ENCODE measurements around the gene AP3S2. TPM values are rescaled to one million over a fixed set of nuclear protein-coding genes. Genes with fewer than 3 reads are reported as not detected.

Gene AP3S2
- total and polyA plus RNA-seq, 2 of the 13 experiments (the other 11 are each of a cell fraction or from before 2014, with no cell fraction given): 17.6 to 44.4 TPM

DNA sequence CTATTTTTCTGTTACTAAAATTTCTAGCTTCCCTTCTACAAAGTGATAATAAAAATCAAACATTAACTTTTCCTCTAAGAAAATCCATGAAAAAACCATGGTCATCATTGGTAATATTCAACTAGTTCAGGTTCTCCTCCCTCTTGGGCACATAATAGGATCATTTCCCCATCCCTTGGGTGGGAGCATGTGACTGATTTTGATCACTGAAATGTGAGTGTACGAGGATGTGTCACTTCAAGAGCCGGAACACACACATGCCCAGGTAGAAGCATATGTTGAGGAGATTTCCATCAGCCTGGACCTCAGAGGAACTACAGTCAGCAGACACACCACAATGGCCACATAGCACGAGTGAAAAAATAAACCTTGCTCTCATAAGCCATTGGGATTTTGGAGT is 36.1 kb downstream of the AP3S2 start (continued):
- TF ChIP-seq HNF4G (IDR thresholded peaks at IDR 0.05; ENCODE audit: borderline replicate concordance, low read depth, low read length): 0 out of 2 replicates have a peak, but pooled peaks have one; percentile 7
- no peak for TF ChIP-seq HNF4G (CRISPR knock-in tag; IDR thresholded peaks at IDR 0.05; ENCODE audit: borderline replicate concordance, low read depth)
- no peak for TF ChIP-seq TOPORS (CRISPR knock-in tag; IDR thresholded peaks at IDR 0.05)
- no peak for TF ChIP-seq RFX1 (IDR thresholded peaks at IDR 0.05)
- no peak for TF ChIP-seq ZSCAN21 (CRISPR knock-in tag; IDR thresholded peaks at IDR 0.05; ENCODE audit: borderline replicate concordance)
- TF ChIP-seq, protein P1, sequence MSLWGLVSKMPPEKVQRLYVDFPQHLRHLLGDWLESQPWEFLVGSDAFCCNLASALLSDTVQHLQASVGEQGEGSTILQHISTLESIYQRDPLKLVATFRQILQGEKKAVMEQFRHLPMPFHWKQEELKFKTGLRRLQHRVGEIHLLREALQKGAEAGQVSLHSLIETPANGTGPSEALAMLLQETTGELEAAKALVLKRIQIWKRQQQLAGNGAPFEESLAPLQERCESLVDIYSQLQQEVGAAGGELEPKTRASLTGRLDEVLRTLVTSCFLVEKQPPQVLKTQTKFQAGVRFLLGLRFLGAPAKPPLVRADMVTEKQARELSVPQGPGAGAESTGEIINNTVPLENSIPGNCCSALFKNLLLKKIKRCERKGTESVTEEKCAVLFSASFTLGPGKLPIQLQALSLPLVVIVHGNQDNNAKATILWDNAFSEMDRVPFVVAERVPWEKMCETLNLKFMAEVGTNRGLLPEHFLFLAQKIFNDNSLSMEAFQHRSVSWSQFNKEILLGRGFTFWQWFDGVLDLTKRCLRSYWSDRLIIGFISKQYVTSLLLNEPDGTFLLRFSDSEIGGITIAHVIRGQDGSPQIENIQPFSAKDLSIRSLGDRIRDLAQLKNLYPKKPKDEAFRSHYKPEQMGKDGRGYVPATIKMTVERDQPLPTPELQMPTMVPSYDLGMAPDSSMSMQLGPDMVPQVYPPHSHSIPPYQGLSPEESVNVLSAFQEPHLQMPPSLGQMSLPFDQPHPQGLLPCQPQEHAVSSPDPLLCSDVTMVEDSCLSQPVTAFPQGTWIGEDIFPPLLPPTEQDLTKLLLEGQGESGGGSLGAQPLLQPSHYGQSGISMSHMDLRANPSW (CRISPR knock-in tag; IDR thresholded peaks at IDR 0.05; ENCODE audit: borderline replicate concordance): no peak
- no peak for TF ChIP-seq MEIS1 (CRISPR knock-in tag; IDR thresholded peaks at IDR 0.05; ENCODE audit: borderline replicate concordance)
- no peak for TF ChIP-seq MTA3 (CRISPR knock-in tag; IDR thresholded peaks at IDR 0.05)
- no peak for TF ChIP-seq SIN3A (IDR thresholded peaks at IDR 0.05; ENCODE audit: borderline replicate concordance, low read depth, low read length)
- no peak for TF ChIP-seq SMAD3 (CRISPR knock-in tag; IDR thresholded peaks at IDR 0.05)
- TF ChIP-seq, protein P2, sequence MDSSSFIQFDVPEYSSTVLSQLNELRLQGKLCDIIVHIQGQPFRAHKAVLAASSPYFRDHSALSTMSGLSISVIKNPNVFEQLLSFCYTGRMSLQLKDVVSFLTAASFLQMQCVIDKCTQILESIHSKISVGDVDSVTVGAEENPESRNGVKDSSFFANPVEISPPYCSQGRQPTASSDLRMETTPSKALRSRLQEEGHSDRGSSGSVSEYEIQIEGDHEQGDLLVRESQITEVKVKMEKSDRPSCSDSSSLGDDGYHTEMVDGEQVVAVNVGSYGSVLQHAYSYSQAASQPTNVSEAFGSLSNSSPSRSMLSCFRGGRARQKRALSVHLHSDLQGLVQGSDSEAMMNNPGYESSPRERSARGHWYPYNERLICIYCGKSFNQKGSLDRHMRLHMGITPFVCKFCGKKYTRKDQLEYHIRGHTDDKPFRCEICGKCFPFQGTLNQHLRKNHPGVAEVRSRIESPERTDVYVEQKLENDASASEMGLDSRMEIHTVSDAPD (CRISPR knock-in tag; IDR thresholded peaks at IDR 0.05): no peak
- no peak for TF ChIP-seq MIER2 (CRISPR knock-in tag; IDR thresholded peaks at IDR 0.05)
- TF ChIP-seq ZSCAN25 (CRISPR knock-in tag; IDR thresholded peaks at IDR 0.05): no peak
- no peak for TF ChIP-seq ZSCAN30 (CRISPR knock-in tag; IDR thresholded peaks at IDR 0.05)
- no peak for TF ChIP-seq ZNF816 (CRISPR knock-in tag; IDR thresholded peaks at IDR 0.05; ENCODE audit: borderline replicate concordance)
- TF ChIP-seq NFYB (CRISPR knock-in tag; IDR thresholded peaks at IDR 0.05): no peak
- no peak for TF ChIP-seq FOXK1 (CRISPR knock-in tag; IDR thresholded peaks at IDR 0.05; ENCODE audit: borderline replicate concordance, low read depth)
- 0 out of 2 replicates have a peak, but pooled peaks have one; percentile 19 for TF ChIP-seq ZNF614 (CRISPR knock-in tag; IDR thresholded peaks at IDR 0.05; ENCODE audit: borderline replicate concordance)
- no peak for TF ChIP-seq MBD4 (IDR thresholded peaks at IDR 0.05; ENCODE audit: borderline replicate concordance, low read length)
- TF ChIP-seq ZNF441 (CRISPR knock-in tag; IDR thresholded peaks at IDR 0.05; ENCODE audit: borderline replicate concordance): no peak
- no peak for TF ChIP-seq ZFP36L1 (CRISPR knock-in tag; IDR thresholded peaks at IDR 0.05)
- TF ChIP-seq, protein P3, sequence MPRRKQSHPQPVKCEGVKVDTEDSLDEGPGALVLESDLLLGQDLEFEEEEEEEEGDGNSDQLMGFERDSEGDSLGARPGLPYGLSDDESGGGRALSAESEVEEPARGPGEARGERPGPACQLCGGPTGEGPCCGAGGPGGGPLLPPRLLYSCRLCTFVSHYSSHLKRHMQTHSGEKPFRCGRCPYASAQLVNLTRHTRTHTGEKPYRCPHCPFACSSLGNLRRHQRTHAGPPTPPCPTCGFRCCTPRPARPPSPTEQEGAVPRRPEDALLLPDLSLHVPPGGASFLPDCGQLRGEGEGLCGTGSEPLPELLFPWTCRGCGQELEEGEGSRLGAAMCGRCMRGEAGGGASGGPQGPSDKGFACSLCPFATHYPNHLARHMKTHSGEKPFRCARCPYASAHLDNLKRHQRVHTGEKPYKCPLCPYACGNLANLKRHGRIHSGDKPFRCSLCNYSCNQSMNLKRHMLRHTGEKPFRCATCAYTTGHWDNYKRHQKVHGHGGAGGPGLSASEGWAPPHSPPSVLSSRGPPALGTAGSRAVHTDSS (CRISPR knock-in tag; conservative IDR thresholded peaks at IDR 0.05): no peak
- TF ChIP-seq ZNF598 (CRISPR knock-in tag; IDR thresholded peaks at IDR 0.05; ENCODE audit: borderline replicate concordance): no peak
- TF ChIP-seq ZNF329 (CRISPR knock-in tag; IDR thresholded peaks at IDR 0.05; ENCODE audit: low read depth): no peak
- TF ChIP-seq NR2F6 (IDR thresholded peaks at IDR 0.05): no peak
- 0 out of 2 replicates have a peak, but pooled peaks have one; percentile 32 for TF ChIP-seq NR2F6 (CRISPR knock-in tag; IDR thresholded peaks at IDR 0.05)
- TF ChIP-seq ASH2L (IDR thresholded peaks at IDR 0.05; ENCODE audit: insufficient read length, low read depth, low read length): peak; percentile 5
- TF ChIP-seq CENPT (CRISPR knock-in tag; IDR thresholded peaks at IDR 0.05; ENCODE audit: low read depth): no peak

Measured in HepG2 (cell line).